ENCODE results near the gene PRKCZ. TPM values are rescaled to one million over a fixed set of nuclear protein-coding genes. Genes with fewer than 3 reads are reported as not detected.

PRKCZ gene
- polyA plus RNA-seq, 3 donors = 0.74 to 1.9 (median 1.4) TPM

DNA sequence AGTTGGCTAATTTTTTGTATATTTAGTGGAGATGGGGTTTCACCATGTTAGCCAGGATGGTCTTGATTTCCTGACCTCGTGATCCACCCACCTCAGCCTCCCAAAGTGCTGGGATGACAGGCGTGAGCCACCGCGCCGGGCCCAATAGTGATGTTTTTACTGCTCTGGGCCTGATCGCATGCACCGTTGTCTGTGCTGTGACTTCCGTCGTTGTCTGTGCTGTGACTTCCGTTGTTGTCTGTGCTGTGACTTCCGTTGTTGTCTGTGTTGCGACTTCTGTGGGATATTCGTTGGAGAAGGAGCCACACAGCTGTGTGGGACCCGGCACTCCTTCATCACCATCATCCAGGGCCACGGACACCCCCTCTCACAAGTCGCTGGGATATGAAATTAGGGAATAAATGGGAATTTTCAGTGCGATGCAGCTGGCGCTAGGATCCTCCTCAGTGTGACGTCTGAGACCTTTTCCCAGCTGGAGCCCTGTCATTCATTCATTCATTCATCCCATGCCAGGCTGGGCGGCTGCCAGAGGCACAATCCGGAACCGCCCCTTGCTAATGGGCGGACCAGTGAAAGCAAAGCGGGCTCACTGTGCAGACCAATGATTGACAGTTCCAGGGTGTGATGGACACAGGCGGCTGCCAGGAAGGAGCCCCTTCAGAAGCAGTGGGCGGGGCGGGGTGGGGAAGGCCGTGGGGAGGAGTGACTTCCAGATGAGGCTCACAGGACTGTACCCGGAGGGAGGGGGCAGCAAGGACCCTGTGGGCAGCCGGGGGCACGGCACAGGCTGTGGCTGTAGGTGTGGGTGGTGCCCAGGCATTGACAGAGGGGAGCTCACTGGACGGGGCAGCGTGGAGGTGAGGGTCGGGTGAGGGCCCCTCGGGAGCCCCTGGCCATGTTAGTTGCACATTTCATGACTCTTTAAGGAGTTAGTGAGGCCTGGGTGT is 48.9 kb downstream of the PRKCZ start:
- H3K27ac Mint-ChIP-seq = no peak overlapping the region
- Histone ChIP-seq H3K9me3 (replicated peaks in 1 of 2; ENCODE audit: control insufficient read depth in 1 of 2, insufficient read depth in 1 of 2, low read length in 2 of 2) (peaks cover 16 to 24% of the 10 kb centered on the region in 2 donors), H3K36me3 (replicated peaks in 1 of 2; ENCODE audit: control insufficient read depth in 1 of 2, insufficient read depth in 2 of 2, low read length in 2 of 2) (no peaks in the 10 kb centered on the region), H4K20me1 (ENCODE audit: insufficient read depth, low read length) (no peaks in the 10 kb centered on the region), H3K9ac (ENCODE audit: insufficient read depth, low read length, poor library complexity, severe bottlenecking) (no peak overlapping the region), H3K4me2 (replicated peaks; ENCODE audit: extremely low read depth, low read length, poor library complexity, severe bottlenecking) (no peak overlapping the region), H3K4me3 (replicated peaks in 1 of 3; ENCODE audit: low read depth in 2 of 3, low read length in 3 of 3) (no peak overlapping the region), H3K4me1 (ENCODE audit: control insufficient read depth in 1 of 2, insufficient read depth in 2 of 2, low read length in 2 of 2) (no peaks in the 10 kb centered on the region), H3K79me2 (ENCODE audit: insufficient read depth, low read length) (no peaks in the 10 kb centered on the region), H3K27ac (ENCODE audit: low read depth in 1 of 2, low read length in 2 of 2) (no peak overlapping the region), H3K27me3 (ENCODE audit: control insufficient read depth in 2 of 2, insufficient read depth in 2 of 2, low read length in 2 of 2) (no peaks in the 10 kb centered on the region), H2AFZ (ENCODE audit: insufficient read depth, low read depth, low read length, poor library complexity, severe bottlenecking) (no peak overlapping the region)
- 98% methylated on average over 25 of the region's 35 CpGs for WGBS (ENCODE audit: insufficient coverage)
- no peak overlapping the region for H3K4me3 Mint-ChIP-seq
- H3K4me1 Mint-ChIP-seq = no peaks in the 10 kb centered on the region
- peaks cover 19 to 29% (median 26%) of the 10 kb centered on the region in 7 donors for H3K9me3 Mint-ChIP-seq
- DNase-seq = no peak
- TF ChIP-seq CTCF (IDR thresholded peaks at IDR 0.05) = no peak
- no peaks in the 10 kb centered on the region for H3K36me3 Mint-ChIP-seq
- peaks cover 6 to 7% (median 7%) of the 10 kb centered on the region in 3 donors for H3K27me3 Mint-ChIP-seq (ENCODE audit: low read depth in 3 of 3)
- intact Hi-C loops (cut with micrococcal nuclease) = no loop called here

- 93% methylated on average over 17 of the region's 22 CpGs for WGBS (ENCODE audit: insufficient coverage)
- H3K27ac Mint-ChIP-seq = no peak overlapping the region
- no peak overlapping the region for H3K4me3 Mint-ChIP-seq
These were observed 49.9 kb downstream of the PRKCZ start for GRCh38 chr1:2099886-2100779.

More at GRCh38 chr1:2099886-2100779, 49.9 kb downstream of the PRKCZ start:
- Histone ChIP-seq H3K27ac (ENCODE audit: low read depth in 1 of 2, low read length in 2 of 2) (no peak overlapping the region), H3K36me3 (replicated peaks in 1 of 2; ENCODE audit: control insufficient read depth in 1 of 2, insufficient read depth in 2 of 2, low read length in 2 of 2) (no peaks in the 10 kb centered on the region), H3K4me3 (replicated peaks in 1 of 3; ENCODE audit: low read depth in 2 of 3, low read length in 3 of 3) (no peak overlapping the region), H3K79me2 (ENCODE audit: insufficient read depth, low read length) (no peaks in the 10 kb centered on the region), H3K9me3 (replicated peaks in 1 of 2; ENCODE audit: control insufficient read depth in 1 of 2, insufficient read depth in 1 of 2, low read length in 2 of 2) (peaks cover 16 to 24% of the 10 kb centered on the region in 2 donors), H3K27me3 (ENCODE audit: control insufficient read depth in 2 of 2, insufficient read depth in 2 of 2, low read length in 2 of 2) (no peaks in the 10 kb centered on the region), H3K4me1 (ENCODE audit: control insufficient read depth in 1 of 2, insufficient read depth in 2 of 2, low read length in 2 of 2) (no peaks in the 10 kb centered on the region), H4K20me1 (ENCODE audit: insufficient read depth, low read length) (no peaks in the 10 kb centered on the region), H3K4me2 (replicated peaks; ENCODE audit: extremely low read depth, low read length, poor library complexity, severe bottlenecking) (no peak overlapping the region), H3K9ac (ENCODE audit: insufficient read depth, low read length, poor library complexity, severe bottlenecking) (no peak overlapping the region), H2AFZ (ENCODE audit: insufficient read depth, low read depth, low read length, poor library complexity, severe bottlenecking) (no peak overlapping the region)
- Mint-ChIP-seq H3K27me3 (ENCODE audit: low read depth in 3 of 3) (peaks cover 6 to 9% (median 7%) of the 10 kb centered on the region in 3 donors), H3K9me3 (peaks cover 17 to 26% (median 25%) of the 10 kb centered on the region in 7 donors), H3K36me3 (no peaks in the 10 kb centered on the region), H3K4me1 (no peaks in the 10 kb centered on the region)
- TF ChIP-seq CTCF (IDR thresholded peaks at IDR 0.05) = no peak
- intact Hi-C loops (cut with micrococcal nuclease) = no loop called here
- no peak for DNase-seq
